Lung microvascular endothelial cell (primary cell): ENCODE results near the gene CCDC149. TPM values are rescaled to one million over a fixed set of nuclear protein-coding genes. Genes with fewer than 3 reads are reported as not detected.

Experiments used
- DNase-seq, 2 donors: peaks; one replicate each; pipeline versions ENCODE4 v3.0.0 to v3.0.0-alpha.2; 2010; ENCODE audit warnings: low read depth in 2 of 2
- total RNA-seq: library from RNA; depleted of rRNA; stranded (reverse); fragments of >200 nt; gene quantifications from 2 replicates; pipeline ENCODE4 v1.2.1, GENCODE V29; 2014

The CCDC149 gene
- total RNA-seq, 1 donor from 2014 or later, result 19.8 TPM

GRCh38 chr4:24881508-24882196, 31.2 kb downstream of the CCDC149 start:
- no peak for DNase-seq

GRCh38 chr4:24880186-24880585, 32.7 kb downstream of the CCDC149 start:
- DNase-seq, result no peak

- no peak for DNase-seq
Measured at GRCh38 chr4:24878636-24879016, 34.2 kb downstream of the CCDC149 start.

- no peak for DNase-seq
Measured at GRCh38 chr4:24877868-24878635, 34.8 kb downstream of the CCDC149 start.

GRCh38 chr4:24876431-24876830, 36.4 kb downstream of the CCDC149 start:
- DNase-seq, result no peak

GRCh38 chr4:24872720-24873119, 40.1 kb downstream of the CCDC149 start:
- no peak for DNase-seq

- no peak for DNase-seq
Measured at GRCh38 chr4:24871210-24871609, 41.6 kb downstream of the CCDC149 start.

- DNase-seq, result no peak
Measured at GRCh38 chr4:24867766-24868296, 45.0 kb downstream of the CCDC149 start.

GRCh38 chr4:24867251-24867650, 45.6 kb downstream of the CCDC149 start:
- DNase-seq, result no peak

GRCh38 chr4:24865401-24865800, 47.4 kb downstream of the CCDC149 start:
- DNase-seq, result no peak

GRCh38 chr4:24863799-24864198, 49.0 kb downstream of the CCDC149 start:
- DNase-seq, result no peak

- no peak for DNase-seq
Measured at GRCh38 chr4:24862073-24862751, 50.6 kb downstream of the CCDC149 start.

- DNase-seq, result peak in 1 of 2 donors; percentile 41
Measured at GRCh38 chr4:24858550-24858949, 54.3 kb downstream of the CCDC149 start.

- DNase-seq, result peak; percentile 27 to 86
Measured at GRCh38 chr4:24858026-24858425, 54.8 kb downstream of the CCDC149 start.

- DNase-seq, result peak in 1 of 2 donors; percentile 83
Measured at GRCh38 chr4:24856586-24856985, 56.3 kb downstream of the CCDC149 start.

GRCh38 chr4:24855741-24856140, 57.1 kb downstream of the CCDC149 start:
- no peak for DNase-seq

GRCh38 chr4:24853142-24853541, 59.7 kb downstream of the CCDC149 start:
- DNase-seq, result peak; percentile 44 to 73

GRCh38 chr4:24850674-24851073, 62.2 kb downstream of the CCDC149 start:
- peak; percentile 14 to 88 for DNase-seq

- no peak for DNase-seq
Measured at GRCh38 chr4:24849756-24850155, 63.1 kb downstream of the CCDC149 start.

GRCh38 chr4:24849351-24849750, 63.5 kb downstream of the CCDC149 start:
- no peak for DNase-seq

- DNase-seq, result no peak
Measured at GRCh38 chr4:24846716-24847115, 66.1 kb downstream of the CCDC149 start.

- DNase-seq, result no peak
Measured at GRCh38 chr4:24845902-24846301, 66.9 kb downstream of the CCDC149 start.
